ENCODE measurements around the gene NUDT14.

NUDT14 gene

DNA sequence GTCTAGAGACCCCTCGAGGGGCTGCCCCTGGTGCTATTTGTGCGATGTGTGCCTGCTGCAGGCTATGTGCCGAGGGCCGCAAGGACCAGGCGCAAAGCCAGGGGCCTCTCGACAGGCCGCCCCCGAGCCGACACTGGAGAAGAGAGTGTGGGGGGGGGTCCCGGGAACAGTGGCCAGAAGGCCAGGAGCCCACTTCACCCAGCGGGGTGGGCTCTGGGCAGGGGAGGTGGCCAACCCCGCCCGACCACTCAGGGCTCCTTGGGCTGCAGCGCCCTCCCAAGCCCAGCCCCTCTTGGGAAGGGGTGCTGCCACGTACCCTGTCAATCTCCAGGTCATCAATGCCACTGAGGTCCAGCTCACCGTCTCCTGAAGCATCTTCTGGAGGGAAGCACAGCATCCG lies 38.6 kb upstream of the NUDT14 start:
- Histone ChIP-seq H3K4me1 (ENCODE audit: control insufficient read depth, low read depth, low read length) (no peaks in the 10 kb centered on the region), H3K36me3 (ENCODE audit: control insufficient read depth, insufficient read depth, low read length) (peaks cover 1% of the 10 kb centered on the region), H3K23ac (ENCODE audit: low read length) (no peak overlapping the region), H3K18ac (ENCODE audit: low read length) (no peak overlapping the region), H3K9ac (ENCODE audit: low read length) (no peak overlapping the region), H3K4ac (ENCODE audit: low read depth, low read length) (no peak overlapping the region), H3K27me3 (ENCODE audit: insufficient read depth, low read length, poor library complexity) (no peaks in the 10 kb centered on the region), H2BK120ac (ENCODE audit: low read depth, low read length) (no peak overlapping the region), H3K4me3 (ENCODE audit: low read length) (no peak overlapping the region), H4K8ac (ENCODE audit: low read depth, low read length) (no peak overlapping the region), H3K56ac (ENCODE audit: low read length) (no peak overlapping the region), H3K79me2 (ENCODE audit: control insufficient read depth, insufficient read depth, low read length) (no peaks in the 10 kb centered on the region), H2BK15ac (replicated peaks; ENCODE audit: low read depth) (no peak overlapping the region), H3K4me2 (ENCODE audit: low read length) (no peak overlapping the region), H4K5ac (ENCODE audit: low read length) (no peak overlapping the region), H2BK5ac (ENCODE audit: low read length) (no peak overlapping the region), H3K79me1 (ENCODE audit: low read length) (no peaks in the 10 kb centered on the region), H2AK5ac (ENCODE audit: low read length) (no peak overlapping the region), H3K27ac (ENCODE audit: low read depth, low read length) (no peak overlapping the region)
- no peak for DNase-seq
- no CpG with 5 or more reads among the region's 17 CpGs for WGBS (ENCODE audit: extremely low coverage, insufficient coverage, low lambda C conversion rate)

GRCh38 chr14:105219043-105219612 lies 38.0 kb upstream of the NUDT14 start:
- Histone ChIP-seq H3K79me1 (ENCODE audit: low read length) (no peaks in the 10 kb centered on the region), H3K4me3 (ENCODE audit: low read length) (no peak overlapping the region), H4K5ac (ENCODE audit: low read length) (no peak overlapping the region), H3K79me2 (ENCODE audit: control insufficient read depth, insufficient read depth, low read length) (no peaks in the 10 kb centered on the region), H3K27ac (ENCODE audit: low read depth, low read length) (no peak overlapping the region), H2BK120ac (ENCODE audit: low read depth, low read length) (no peak overlapping the region), H2AK5ac (ENCODE audit: low read length) (no peak overlapping the region), H3K4ac (ENCODE audit: low read depth, low read length) (no peak overlapping the region), H3K36me3 (ENCODE audit: control insufficient read depth, insufficient read depth, low read length) (peaks cover 1% of the 10 kb centered on the region), H3K27me3 (ENCODE audit: insufficient read depth, low read length, poor library complexity) (no peaks in the 10 kb centered on the region), H2BK15ac (replicated peaks; ENCODE audit: low read depth) (no peak overlapping the region), H4K8ac (ENCODE audit: low read depth, low read length) (no peak overlapping the region), H3K56ac (ENCODE audit: low read length) (no peak overlapping the region), H3K9ac (ENCODE audit: low read length) (no peak overlapping the region), H3K18ac (ENCODE audit: low read length) (no peak overlapping the region), H2BK5ac (ENCODE audit: low read length) (no peak overlapping the region), H3K4me1 (ENCODE audit: control insufficient read depth, low read depth, low read length) (no peaks in the 10 kb centered on the region), H3K23ac (ENCODE audit: low read length) (no peak overlapping the region), H3K4me2 (ENCODE audit: low read length) (no peak overlapping the region)
- WGBS (ENCODE audit: extremely low coverage, insufficient coverage, low lambda C conversion rate): no CpG with 5 or more reads among the region's 29 CpGs
- DNase-seq: no peak

- no peak for DNase-seq
- H3K27ac ChIP-seq (ENCODE audit: low read depth, low read length): no peak overlapping the region
- H2AK5ac ChIP-seq (ENCODE audit: low read length): no peak overlapping the region
- no peak overlapping the region for H3K18ac ChIP-seq (ENCODE audit: low read length)
- no peak overlapping the region for H3K9ac ChIP-seq (ENCODE audit: low read length)
- H3K27me3 ChIP-seq (ENCODE audit: insufficient read depth, low read length, poor library complexity): no peaks in the 10 kb centered on the region
- no peaks in the 10 kb centered on the region for H3K79me1 ChIP-seq (ENCODE audit: low read length)
- no peak overlapping the region for H3K4me3 ChIP-seq (ENCODE audit: low read length)
- H3K23ac ChIP-seq (ENCODE audit: low read length): no peak overlapping the region
- no peak overlapping the region for H3K4me2 ChIP-seq (ENCODE audit: low read length)
- H2BK15ac ChIP-seq (replicated peaks; ENCODE audit: low read depth): no peak overlapping the region
- no peak overlapping the region for H4K5ac ChIP-seq (ENCODE audit: low read length)
- H3K79me2 ChIP-seq (ENCODE audit: control insufficient read depth, insufficient read depth, low read length): no peaks in the 10 kb centered on the region
- H4K8ac ChIP-seq (ENCODE audit: low read depth, low read length): no peak overlapping the region
- no peak overlapping the region for H2BK120ac ChIP-seq (ENCODE audit: low read depth, low read length)
- no peaks in the 10 kb centered on the region for H3K4me1 ChIP-seq (ENCODE audit: control insufficient read depth, low read depth, low read length)
- WGBS (ENCODE audit: extremely low coverage, insufficient coverage, low lambda C conversion rate): no CpG with 5 or more reads among the region's 19 CpGs
- H3K56ac ChIP-seq (ENCODE audit: low read length): no peak overlapping the region
- peaks cover 1% of the 10 kb centered on the region for H3K36me3 ChIP-seq (ENCODE audit: control insufficient read depth, insufficient read depth, low read length)
- no peak overlapping the region for H3K4ac ChIP-seq (ENCODE audit: low read depth, low read length)
- H2BK5ac ChIP-seq (ENCODE audit: low read length): no peak overlapping the region
These were observed 37.5 kb upstream of the NUDT14 start for GRCh38 chr14:105218611-105219010.

DNA sequence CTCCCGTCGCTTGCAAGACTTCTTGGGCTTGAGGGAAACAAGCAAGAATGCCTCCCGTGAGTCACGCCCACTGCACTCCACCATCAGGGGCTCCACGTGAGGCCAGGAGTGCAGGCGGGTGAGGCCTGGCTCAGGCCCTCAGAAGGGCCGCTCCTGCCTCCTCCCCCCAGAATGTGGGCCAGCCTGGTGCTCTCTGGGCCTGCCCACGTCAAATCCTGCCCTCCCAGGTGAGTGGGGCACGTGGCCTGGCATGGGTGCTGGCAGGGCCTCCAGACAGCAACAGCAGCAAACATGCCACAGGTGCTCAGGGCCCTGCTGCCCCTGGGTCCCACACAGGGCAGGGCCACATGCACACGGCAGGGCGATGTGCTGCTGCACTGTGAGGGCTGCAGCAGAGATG lies 36.7 kb upstream of the NUDT14 start:
- no peak overlapping the region for H3K4me2 ChIP-seq (ENCODE audit: low read length)
- H3K56ac ChIP-seq (ENCODE audit: low read length): no peak overlapping the region

DNA sequence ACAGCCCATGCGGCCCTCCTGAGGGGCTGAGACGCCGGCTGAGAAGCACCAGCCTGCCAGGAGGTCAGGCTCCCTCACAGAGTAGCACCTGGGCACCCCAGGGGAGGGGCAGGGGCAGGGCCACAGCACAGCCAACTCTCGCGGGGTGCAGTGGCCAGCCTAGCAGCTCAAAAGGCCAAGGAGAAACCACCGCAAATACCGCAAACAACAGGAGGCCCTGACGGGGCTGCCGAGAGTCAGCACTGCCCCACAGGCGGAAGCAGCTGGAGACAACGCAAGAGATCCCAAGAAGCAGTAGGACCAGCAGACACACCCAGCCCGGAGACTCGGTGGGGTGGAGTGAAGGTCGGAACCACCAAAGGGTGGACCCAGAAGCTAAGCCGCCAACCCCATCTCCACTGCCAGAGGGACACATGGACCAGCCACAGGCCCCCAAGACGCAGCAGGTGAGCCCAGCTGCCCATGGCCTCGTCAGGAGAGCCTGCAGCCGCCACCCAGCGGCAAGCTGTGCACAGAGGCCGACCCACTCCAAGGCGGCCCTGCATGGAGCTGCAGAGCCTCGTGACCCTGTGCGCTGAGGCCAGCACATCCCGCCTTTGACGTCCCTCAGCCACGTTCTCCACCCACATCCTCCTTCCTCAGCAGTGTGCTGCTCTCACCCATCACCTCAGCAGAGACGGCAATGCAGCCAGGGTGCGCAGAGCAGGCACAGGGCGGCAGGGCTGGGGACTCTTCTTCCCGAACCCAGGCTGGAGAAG lies 35.6 kb upstream of the NUDT14 start:
- H3K79me1 ChIP-seq (ENCODE audit: low read length): no peaks in the 10 kb centered on the region
- H3K79me2 ChIP-seq (ENCODE audit: control insufficient read depth, insufficient read depth, low read length): no peaks in the 10 kb centered on the region
- H4K5ac ChIP-seq (ENCODE audit: low read length): no peak overlapping the region
- H2AK5ac ChIP-seq (ENCODE audit: low read length): no peak overlapping the region
- no peaks in the 10 kb centered on the region for H3K36me3 ChIP-seq (ENCODE audit: control insufficient read depth, insufficient read depth, low read length)
- H3K4me1 ChIP-seq (ENCODE audit: control insufficient read depth, low read depth, low read length): no peaks in the 10 kb centered on the region
- no peak overlapping the region for H2BK15ac ChIP-seq (replicated peaks; ENCODE audit: low read depth)
- no peak overlapping the region for H3K9ac ChIP-seq (ENCODE audit: low read length)
- no peak overlapping the region for H2BK120ac ChIP-seq (ENCODE audit: low read depth, low read length)
- no peak overlapping the region for H3K56ac ChIP-seq (ENCODE audit: low read length)
- H3K4ac ChIP-seq (ENCODE audit: low read depth, low read length): no peak overlapping the region
- no peak overlapping the region for H3K23ac ChIP-seq (ENCODE audit: low read length)
- H2BK5ac ChIP-seq (ENCODE audit: low read length): no peak overlapping the region
- WGBS (ENCODE audit: extremely low coverage, insufficient coverage, low lambda C conversion rate): no CpG with 5 or more reads among the region's 30 CpGs
- no peak overlapping the region for H3K4me3 ChIP-seq (ENCODE audit: low read length)
- no peak overlapping the region for H3K27ac ChIP-seq (ENCODE audit: low read depth, low read length)
- H3K18ac ChIP-seq (ENCODE audit: low read length): no peak overlapping the region
- H3K27me3 ChIP-seq (ENCODE audit: insufficient read depth, low read length, poor library complexity): no peaks in the 10 kb centered on the region
- H3K4me2 ChIP-seq (ENCODE audit: low read length): no peak overlapping the region
- no peak overlapping the region for H4K8ac ChIP-seq (ENCODE audit: low read depth, low read length)
- DNase-seq: no peak

More for the DNA sequence above, 36.7 kb upstream of the NUDT14 start:
- Histone ChIP-seq H3K4me3 (ENCODE audit: low read length) (no peak overlapping the region), H4K5ac (ENCODE audit: low read length) (no peak overlapping the region), H3K36me3 (ENCODE audit: control insufficient read depth, insufficient read depth, low read length) (no peaks in the 10 kb centered on the region), H2AK5ac (ENCODE audit: low read length) (no peak overlapping the region), H3K4me1 (ENCODE audit: control insufficient read depth, low read depth, low read length) (no peaks in the 10 kb centered on the region), H4K8ac (ENCODE audit: low read depth, low read length) (no peak overlapping the region), H3K79me1 (ENCODE audit: low read length) (no peaks in the 10 kb centered on the region), H3K27ac (ENCODE audit: low read depth, low read length) (no peak overlapping the region), H3K79me2 (ENCODE audit: control insufficient read depth, insufficient read depth, low read length) (no peaks in the 10 kb centered on the region), H3K23ac (ENCODE audit: low read length) (no peak overlapping the region), H3K9ac (ENCODE audit: low read length) (no peak overlapping the region), H3K27me3 (ENCODE audit: insufficient read depth, low read length, poor library complexity) (no peaks in the 10 kb centered on the region), H2BK5ac (ENCODE audit: low read length) (no peak overlapping the region), H3K4ac (ENCODE audit: low read depth, low read length) (no peak overlapping the region), H3K18ac (ENCODE audit: low read length) (no peak overlapping the region), H2BK15ac (replicated peaks; ENCODE audit: low read depth) (no peak overlapping the region), H2BK120ac (ENCODE audit: low read depth, low read length) (no peak overlapping the region)
- no CpG with 5 or more reads among the region's 11 CpGs for WGBS (ENCODE audit: extremely low coverage, insufficient coverage, low lambda C conversion rate)
- DNase-seq: no peak

- H3K4me1 ChIP-seq (ENCODE audit: control insufficient read depth, low read depth, low read length): no peaks in the 10 kb centered on the region
- H3K18ac ChIP-seq (ENCODE audit: low read length): no peak overlapping the region
- no peak overlapping the region for H2AK5ac ChIP-seq (ENCODE audit: low read length)
- no peaks in the 10 kb centered on the region for H3K27me3 ChIP-seq (ENCODE audit: insufficient read depth, low read length, poor library complexity)
- no peaks in the 10 kb centered on the region for H3K36me3 ChIP-seq (ENCODE audit: control insufficient read depth, insufficient read depth, low read length)
- H3K27ac ChIP-seq (ENCODE audit: low read depth, low read length): no peak overlapping the region
- no peak overlapping the region for H3K23ac ChIP-seq (ENCODE audit: low read length)
- no peak overlapping the region for H4K5ac ChIP-seq (ENCODE audit: low read length)
- no peak overlapping the region for H3K4ac ChIP-seq (ENCODE audit: low read depth, low read length)
- DNase-seq: no peak
- no peak overlapping the region for H3K4me2 ChIP-seq (ENCODE audit: low read length)
- H3K56ac ChIP-seq (ENCODE audit: low read length): no peak overlapping the region
- no peak overlapping the region for H2BK120ac ChIP-seq (ENCODE audit: low read depth, low read length)
- no peak overlapping the region for H2BK15ac ChIP-seq (replicated peaks; ENCODE audit: low read depth)
- H2BK5ac ChIP-seq (ENCODE audit: low read length): no peak overlapping the region
- H3K79me1 ChIP-seq (ENCODE audit: low read length): no peaks in the 10 kb centered on the region
- no peak overlapping the region for H3K9ac ChIP-seq (ENCODE audit: low read length)
- no peaks in the 10 kb centered on the region for H3K79me2 ChIP-seq (ENCODE audit: control insufficient read depth, insufficient read depth, low read length)
- H4K8ac ChIP-seq (ENCODE audit: low read depth, low read length): no peak overlapping the region
- WGBS (ENCODE audit: extremely low coverage, insufficient coverage, low lambda C conversion rate): no CpG with 5 or more reads among the region's 3 CpGs
- no peak overlapping the region for H3K4me3 ChIP-seq (ENCODE audit: low read length)
These were observed 34.5 kb upstream of the NUDT14 start for GRCh38 chr14:105215602-105216001.
